ENCODE measurements around the gene EGFR.

- TF ChIP-seq CTCF (conservative IDR thresholded peaks at IDR 0.05 in 1 of 2, IDR thresholded peaks at IDR 0.05 in 1 of 2; ENCODE audit: low read depth in 1 of 2, low read length in 2 of 2), result no peak
- no peak for TF ChIP-seq EZH2 (IDR thresholded peaks at IDR 0.05; ENCODE audit: low read length, missing control alignments)
Measured at GRCh38 chr7:55236476-55236875, 217.7 kb downstream of the EGFR start.

Data from fibroblast of lung (primary cell).